Loucy (cell line): ENCODE data around the gene PCBP3.

Source experiments
- CTCF ChIP-seq: fragments of 200-600 bp; sonication (generic); conservative IDR thresholded peaks from 2 replicates; pipeline ENCODE4 v1.5.1; 2014; ENCODE audit warnings: mild to moderate bottlenecking, antibody characterized with exemption, low read length
- EZH2phosphoT487 ChIP-seq: fragments of 200-600 bp; IDR thresholded peaks from 2 replicates; pipeline ENCODE4 v1.6.1; 2018; ENCODE audit warnings: antibody characterized with exemption, mild to moderate bottlenecking, moderate library complexity, borderline replicate concordance

GRCh38 chr21:45912611-45913417, 269.3 kb downstream of the PCBP3 start:
- TF ChIP-seq CTCF (no peak), EZH2phosphoT487 (no peak)
